PC-3 (cell line): Measurements from ENCODE around the gene BTD. TPM values are rescaled to one million over a fixed set of nuclear protein-coding genes. Genes with fewer than 3 reads are reported as not detected.

Experiments used
- ATAC-seq: fragments of 200-7000 bp; cut with Tn5 transposase; 2 replicates; pipeline ENCODE4 v1.9.1; 2020; ENCODE audit warnings: mild to moderate bottlenecking, moderate library complexity
- BruUV-seq: library from RNA; stranded (reverse); fragments of 400-500 nt; replicated peaks from 2 replicates; lab custom pipeline; 2021; lab: Mats Ljungman, UMichigan
- CTCF ChIA-PET: fragments of 300-600 bp; sonication (Branson Sonifier 250); formaldehyde crosslinking; loops from one replicate; lab custom pipeline; 2022; ENCODE audit warnings: antibody characterized with exemption; lab: Charles Lee
- POLR2A ChIA-PET: fragments of 300-600 bp; sonication (Branson Sonifier 250); formaldehyde crosslinking; loops from one replicate; lab custom pipeline; 2022; ENCODE audit warnings: antibody characterized with exemption; ENCODE audit not compliant: unreplicated experiment; lab: Charles Lee
- DNase-seq: peaks from one replicate; pipeline ENCODE4 v3.0.0-alpha.2; 2015
- H2AFZ ChIP-seq: fragments of 300-600 bp; sonication (generic); 2 replicates; pipeline ENCODE4 v1.6.0; 2016; ENCODE audit warnings: antibody characterized with exemption, low read length
- H3F3A ChIP-seq: fragments of 300-600 bp; sonication (generic); one replicate; pipeline ENCODE4 v1.6.0; 2017; ENCODE audit warnings: antibody characterized with exemption, low read length, control low read depth, mild to moderate bottlenecking; ENCODE audit not compliant: unreplicated experiment
- H3K27ac ChIP-seq: fragments of 300-600 bp; sonication (generic); 2 replicates; pipeline ENCODE4 v1.5.1; 2016; ENCODE audit warnings: mild to moderate bottlenecking, low read length
- H3K27me3 ChIP-seq: fragments of 300-600 bp; sonication (generic); 2 replicates; pipeline ENCODE4 v1.6.1; 2016; ENCODE audit warnings: low read length, mixed read lengths
- H3K36me3 ChIP-seq: fragments of 300-600 bp; sonication (generic); 2 replicates; pipeline ENCODE4 v1.6.1; 2016; ENCODE audit warnings: low read depth, mixed run types, low read length, mixed read lengths
- H3K4me1 ChIP-seq: fragments of 300-600 bp; sonication (generic); 2 replicates; pipeline ENCODE4 v1.5.1; 2016; ENCODE audit warnings: low read length; ENCODE audit not compliant: insufficient read depth
- H3K4me2 ChIP-seq: fragments of 300-600 bp; sonication (generic); 2 replicates; pipeline ENCODE4 v1.6.0; 2016; ENCODE audit warnings: low read length
- H3K4me3 ChIP-seq: fragments of 300-600 bp; sonication (generic); 2 replicates; pipeline ENCODE4 v1.5.1; 2016; ENCODE audit warnings: mild to moderate bottlenecking, low read length, mixed read lengths
- H3K79me2 ChIP-seq: fragments of 300-600 bp; sonication (generic); 2 replicates; pipeline ENCODE4 v1.6.1; 2017; ENCODE audit warnings: low read length, mixed read lengths
- H3K9ac ChIP-seq: fragments of 300-600 bp; sonication (generic); 2 replicates; pipeline ENCODE4 v1.6.0; 2016; ENCODE audit warnings: mild to moderate bottlenecking, low read length
- H3K9me2 ChIP-seq: fragments of 300-600 bp; sonication (generic); replicated peaks from 2 replicates; pipeline ENCODE4 v1.6.1; 2016; ENCODE audit warnings: mixed run types, low read length, mixed read lengths
- H3K9me3 ChIP-seq: fragments of 300-600 bp; sonication (generic); 2 replicates; pipeline ENCODE4 v1.6.1; 2016; ENCODE audit warnings: low read length, mixed read lengths
- H4K20me1 ChIP-seq: fragments of 300-600 bp; sonication (generic); 2 replicates; pipeline ENCODE4 v1.6.1; 2016; ENCODE audit warnings: low read length, mixed read lengths
- EZH2 ChIP-seq: fragments of 300-600 bp; sonication (generic); IDR thresholded peaks from one replicate; pipeline ENCODE4 v1.6.1; 2017; ENCODE audit warnings: antibody characterized with exemption, mild to moderate bottlenecking, low read length; ENCODE audit not compliant: unreplicated experiment
- EZH2phosphoT487 ChIP-seq: fragments of 300-600 bp; sonication (generic); IDR thresholded peaks from 2 replicates; pipeline ENCODE4 v1.6.1; 2018; ENCODE audit warnings: mild to moderate bottlenecking, antibody characterized with exemption, low read length, borderline replicate concordance
- intact Hi-C: fragments of 100-400 bp; cut with micrococcal nuclease; formaldehyde crosslinking; loops from 2 replicates; pipeline ENCODE4 v1.9.0; 2023
- total RNA-seq: library from RNA; depleted of rRNA; stranded (reverse); fragments of >200 nt; gene quantifications from 2 replicates; pipeline ENCODE4 v1.2.3, GENCODE V29; 2014
- TF ChIP-seq, protein P1 (sequence below): fragments of 300-600 bp; sonication (generic); conservative IDR thresholded peaks from 2 replicates; pipeline ENCODE4 v1.5.1; 2017; ENCODE audit warnings: antibody characterized with exemption, low read depth, mild to moderate bottlenecking, low read length

Gene BTD
- total RNA-seq, 1 experiment from 2014 or later, result 11.7 TPM

DNA sequence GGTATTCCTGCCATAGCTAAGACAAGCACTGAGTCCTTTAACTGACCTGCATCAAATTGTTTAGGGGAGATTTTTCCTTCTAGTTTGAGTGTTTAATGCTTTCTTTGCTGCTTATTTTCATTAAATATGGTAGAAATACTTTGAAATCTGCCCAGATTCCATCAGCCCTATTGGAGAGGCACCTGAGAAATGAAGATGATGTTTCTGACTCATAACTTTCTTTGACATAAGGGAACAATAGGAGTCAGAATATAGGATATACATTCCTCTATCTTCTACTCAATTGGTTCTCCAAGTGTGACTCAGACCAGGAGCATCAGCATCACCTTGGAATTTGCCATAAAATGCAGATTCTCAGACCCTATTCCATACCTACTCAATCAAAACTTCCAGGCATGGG lies 27.4 kb downstream of the BTD start:
- Histone ChIP-seq H3F3A (peaks cover 12% of the 10 kb centered on the region), H3K79me2 (no peaks in the 10 kb centered on the region), H3K4me1 (peaks cover 40% of the 10 kb centered on the region), H3K9ac (no peak overlapping the region), H4K20me1 (no peaks in the 10 kb centered on the region), H3K4me2 (no peak overlapping the region), H3K27me3 (no peaks in the 10 kb centered on the region), H3K9me3 (no peaks in the 10 kb centered on the region), H3K9me2 (no peaks in the 10 kb centered on the region), H3K4me3 (no peak overlapping the region), H3K36me3 (no peaks in the 10 kb centered on the region), H2AFZ (no peak overlapping the region), H3K27ac (no peak overlapping the region)
- intact Hi-C loops, result no loop called here
- no peak for ATAC-seq
- ChIA-PET POLR2A (no interaction called here), CTCF (no interaction called here)
- DNase-seq, result peak; percentile 53
- TF ChIP-seq, protein P1, sequence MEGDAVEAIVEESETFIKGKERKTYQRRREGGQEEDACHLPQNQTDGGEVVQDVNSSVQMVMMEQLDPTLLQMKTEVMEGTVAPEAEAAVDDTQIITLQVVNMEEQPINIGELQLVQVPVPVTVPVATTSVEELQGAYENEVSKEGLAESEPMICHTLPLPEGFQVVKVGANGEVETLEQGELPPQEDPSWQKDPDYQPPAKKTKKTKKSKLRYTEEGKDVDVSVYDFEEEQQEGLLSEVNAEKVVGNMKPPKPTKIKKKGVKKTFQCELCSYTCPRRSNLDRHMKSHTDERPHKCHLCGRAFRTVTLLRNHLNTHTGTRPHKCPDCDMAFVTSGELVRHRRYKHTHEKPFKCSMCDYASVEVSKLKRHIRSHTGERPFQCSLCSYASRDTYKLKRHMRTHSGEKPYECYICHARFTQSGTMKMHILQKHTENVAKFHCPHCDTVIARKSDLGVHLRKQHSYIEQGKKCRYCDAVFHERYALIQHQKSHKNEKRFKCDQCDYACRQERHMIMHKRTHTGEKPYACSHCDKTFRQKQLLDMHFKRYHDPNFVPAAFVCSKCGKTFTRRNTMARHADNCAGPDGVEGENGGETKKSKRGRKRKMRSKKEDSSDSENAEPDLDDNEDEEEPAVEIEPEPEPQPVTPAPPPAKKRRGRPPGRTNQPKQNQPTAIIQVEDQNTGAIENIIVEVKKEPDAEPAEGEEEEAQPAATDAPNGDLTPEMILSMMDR, result no peak
- TF ChIP-seq EZH2phosphoT487 (no peak), EZH2 (no peak)
- no TSS peak for BruUV-seq

DNA sequence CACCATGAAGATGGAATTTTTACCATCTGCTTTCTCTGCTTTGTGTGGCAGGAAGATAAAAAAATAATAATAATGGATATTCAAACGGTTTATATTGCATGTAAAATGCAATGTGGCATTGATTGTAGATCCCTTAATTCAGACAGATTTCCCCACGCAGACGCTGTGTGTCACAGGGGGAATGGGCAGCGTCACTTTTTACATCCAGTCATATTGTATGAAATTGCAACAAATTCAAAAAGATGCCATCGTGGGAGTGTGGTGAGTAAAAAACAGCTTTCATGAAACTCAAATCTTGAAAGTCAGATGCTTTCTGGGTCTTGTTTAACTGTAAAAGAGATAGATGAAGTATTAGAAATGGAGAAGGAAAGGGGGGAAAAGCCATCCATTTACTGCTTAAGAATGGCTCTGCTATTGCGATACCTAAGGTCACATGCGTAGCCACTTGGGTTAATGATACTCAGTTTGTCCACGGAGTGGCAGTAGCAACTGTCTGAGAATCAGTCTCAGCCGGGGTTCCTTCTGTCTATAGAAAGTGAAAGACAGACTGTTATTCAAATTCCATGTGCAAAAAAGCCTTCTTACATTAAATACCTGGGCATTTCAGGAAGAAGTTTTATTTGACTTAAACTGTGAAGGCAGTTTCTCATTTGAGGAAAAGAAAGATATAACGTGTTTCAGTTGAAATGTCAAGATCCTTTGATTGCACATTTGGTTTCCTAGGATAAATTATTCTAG lies 28.5 kb downstream of the BTD start:
- H3K4me1 ChIP-seq, result peaks cover 50% of the 10 kb centered on the region
- CTCF ChIA-PET, result interaction anchor here (0.5 to 1.3 kb wide), 5 partner anchors 16 to 419 kb away, joined by 3 to 6 read pairs (median 4); no protein-coding TSS in a partner anchor
- H3K27ac ChIP-seq, result peak overlapping the region; percentile 89
- no peaks in the 10 kb centered on the region for H3K27me3 ChIP-seq
- DNase-seq (peak; percentile 92), ATAC-seq (peak; percentile 68)
- no peaks in the 10 kb centered on the region for H3K36me3 ChIP-seq
- H4K20me1 ChIP-seq, result no peaks in the 10 kb centered on the region
- TF ChIP-seq EZH2, result no peak
- TF ChIP-seq, protein P1, result peak; percentile 95
- no peaks in the 10 kb centered on the region for H3K79me2 ChIP-seq
- H3K9ac ChIP-seq, result peak overlapping the region; percentile 63
- H3K9me2 ChIP-seq, result no peaks in the 10 kb centered on the region
- peak overlapping the region; percentile 67; the same call in 1 of the 2 replicates for H2AFZ ChIP-seq
- H3K9me3 ChIP-seq, result no peaks in the 10 kb centered on the region
- peak overlapping the region; percentile 85 for H3K4me2 ChIP-seq
- intact Hi-C loops, result loop anchor here (1.0 to 10.0 kb wide), 7 partner anchors 17 to 615 kb away; partner anchors contain the start of gene ANKRD28
- no TSS peak for BruUV-seq
- H3K4me3 ChIP-seq, result peak overlapping the region; percentile 55
- POLR2A ChIA-PET, result interaction anchor here (0.6 to 1.0 kb wide), 4 partner anchors 24 to 180 kb away, joined by 3 to 19 read pairs (median 3); no protein-coding TSS in a partner anchor
- H3F3A ChIP-seq, result peaks cover 19% of the 10 kb centered on the region
